ENCODE measurements around the gene TERT. TPM values are rescaled to one million over a fixed set of nuclear protein-coding genes. Genes with fewer than 3 reads are reported as not detected.
A peak's percentile ranks its signal among the peaks of the same experiment; 100 is the strongest.

The TERT gene
- total RNA-seq, 3 donors from 2014 or later (not counting 1 experiment from before 2014, with no cell fraction given), result not detected

GRCh38 chr5:1228120-1228519 is 66.7 kb downstream of the TERT start:
- Mint-ChIP-seq H3K9me3 (no peaks in the 10 kb centered on the region), H3K27ac (no peak overlapping the region), H3K27me3 (ENCODE audit: low read depth in 2 of 2) (peaks cover 23 to 25% of the 10 kb centered on the region in 2 donors), H3K4me3 (no peak overlapping the region), H3K36me3 (no peaks in the 10 kb centered on the region), H3K4me1 (peaks cover 13 to 22% of the 10 kb centered on the region in 2 donors)
- Histone ChIP-seq H3K4me3 (ENCODE audit: low read length) (no peak overlapping the region), H3K4me1 (ENCODE audit: control insufficient read depth, insufficient read depth, low read length) (no peaks in the 10 kb centered on the region), H3K27me3 (ENCODE audit: control insufficient read depth, insufficient read depth, low read length) (no peaks in the 10 kb centered on the region), H3K27ac (ENCODE audit: low read length) (no peak overlapping the region), H3K36me3 (ENCODE audit: control insufficient read depth, insufficient read depth, low read length) (no peaks in the 10 kb centered on the region), H3K9me3 (ENCODE audit: control insufficient read depth, insufficient read depth, low read length) (no peaks in the 10 kb centered on the region)
- ATAC-seq (no peak), DNase-seq (no peak)
- 63% methylated on average over 15 of the region's 15 CpGs for WGBS (ENCODE audit: insufficient coverage)
- no peak for TF ChIP-seq CTCF (IDR thresholded peaks at IDR 0.05)
- intact Hi-C loops (cut with micrococcal nuclease), result no loop called here

GRCh38 chr5:1227667-1228066 is 67.2 kb downstream of the TERT start:
- peaks cover 13 to 22% of the 10 kb centered on the region in 2 donors for H3K4me1 Mint-ChIP-seq
- H3K36me3 ChIP-seq (ENCODE audit: control insufficient read depth, insufficient read depth, low read length), result no peaks in the 10 kb centered on the region
- no peak overlapping the region for H3K4me3 ChIP-seq (ENCODE audit: low read length)
- peak; percentile 23 to 63 (median 38) for ATAC-seq
- TF ChIP-seq CTCF (IDR thresholded peaks at IDR 0.05), result no peak
- no peaks in the 10 kb centered on the region for H3K9me3 Mint-ChIP-seq
- 27% methylated on average over 14 of the region's 14 CpGs for WGBS (ENCODE audit: insufficient coverage)
- no peaks in the 10 kb centered on the region for H3K36me3 Mint-ChIP-seq
- no peak overlapping the region for H3K27ac ChIP-seq (ENCODE audit: low read length)
- intact Hi-C loops (cut with micrococcal nuclease), result no loop called here
- no peaks in the 10 kb centered on the region for H3K27me3 ChIP-seq (ENCODE audit: control insufficient read depth, insufficient read depth, low read length)
- no peak overlapping the region for H3K27ac Mint-ChIP-seq
- no peak overlapping the region for H3K4me3 Mint-ChIP-seq
- no peaks in the 10 kb centered on the region for H3K9me3 ChIP-seq (ENCODE audit: control insufficient read depth, insufficient read depth, low read length)
- no peaks in the 10 kb centered on the region for H3K4me1 ChIP-seq (ENCODE audit: control insufficient read depth, insufficient read depth, low read length)
- DNase-seq, result no peak
- H3K27me3 Mint-ChIP-seq (ENCODE audit: low read depth in 2 of 2), result peaks cover 23 to 25% of the 10 kb centered on the region in 2 donors

GRCh38 chr5:1226839-1227581 is 67.9 kb downstream of the TERT start:
- TF ChIP-seq CTCF (IDR thresholded peaks at IDR 0.05), result no peak
- Mint-ChIP-seq H3K4me1 (peaks cover 13 to 22% of the 10 kb centered on the region in 2 donors), H3K9me3 (no peaks in the 10 kb centered on the region), H3K4me3 (no peak overlapping the region), H3K36me3 (no peaks in the 10 kb centered on the region), H3K27ac (no peak overlapping the region), H3K27me3 (ENCODE audit: low read depth in 2 of 2) (peaks cover 23 to 25% of the 10 kb centered on the region in 2 donors)
- intact Hi-C loops (cut with micrococcal nuclease), result no loop called here
- Histone ChIP-seq H3K27ac (ENCODE audit: low read length) (no peak overlapping the region), H3K4me1 (ENCODE audit: control insufficient read depth, insufficient read depth, low read length) (no peaks in the 10 kb centered on the region), H3K36me3 (ENCODE audit: control insufficient read depth, insufficient read depth, low read length) (no peaks in the 10 kb centered on the region), H3K4me3 (ENCODE audit: low read length) (no peak overlapping the region), H3K9me3 (ENCODE audit: control insufficient read depth, insufficient read depth, low read length) (no peaks in the 10 kb centered on the region), H3K27me3 (ENCODE audit: control insufficient read depth, insufficient read depth, low read length) (no peaks in the 10 kb centered on the region)
- 89% methylated on average over 50 of the region's 50 CpGs for WGBS (ENCODE audit: insufficient coverage)
- ATAC-seq, result no peak
- DNase-seq, result no peak

- Mint-ChIP-seq H3K27me3 (ENCODE audit: low read depth in 2 of 2) (peaks cover 23 to 25% of the 10 kb centered on the region in 2 donors), H3K36me3 (no peaks in the 10 kb centered on the region), H3K4me1 (peaks cover 13 to 22% of the 10 kb centered on the region in 2 donors), H3K4me3 (no peak overlapping the region), H3K27ac (no peak overlapping the region), H3K9me3 (no peaks in the 10 kb centered on the region)
- no peak overlapping the region for H3K27ac ChIP-seq (ENCODE audit: low read length)
- H3K27me3 ChIP-seq (ENCODE audit: control insufficient read depth, insufficient read depth, low read length), result no peaks in the 10 kb centered on the region
- no peaks in the 10 kb centered on the region for H3K4me1 ChIP-seq (ENCODE audit: control insufficient read depth, insufficient read depth, low read length)
- no peak for TF ChIP-seq CTCF (IDR thresholded peaks at IDR 0.05)
- H3K36me3 ChIP-seq (ENCODE audit: control insufficient read depth, insufficient read depth, low read length), result no peaks in the 10 kb centered on the region
- ATAC-seq (no peak), DNase-seq (no peak)
- H3K4me3 ChIP-seq (ENCODE audit: low read length), result no peak overlapping the region
- intact Hi-C loops (cut with micrococcal nuclease), result no loop called here
- WGBS (ENCODE audit: insufficient coverage), result 83% methylated on average over 12 of the region's 12 CpGs
- H3K9me3 ChIP-seq (ENCODE audit: control insufficient read depth, insufficient read depth, low read length), result no peaks in the 10 kb centered on the region
Measured at GRCh38 chr5:1226231-1226630, 68.6 kb downstream of the TERT start.
